HG03558 (cell line): ENCODE results near the gene NKX2-8.

Source experiments
- ATAC-seq: cut with Tn5 transposase; IDR thresholded peaks from one replicate; pipeline ENCODE4 v1.9.1; 2021; ENCODE audit warnings: moderate number of reproducible peaks; ENCODE audit not compliant: unreplicated experiment; ENCODE audit errors: extremely low read depth

NKX2-8 gene

DNA sequence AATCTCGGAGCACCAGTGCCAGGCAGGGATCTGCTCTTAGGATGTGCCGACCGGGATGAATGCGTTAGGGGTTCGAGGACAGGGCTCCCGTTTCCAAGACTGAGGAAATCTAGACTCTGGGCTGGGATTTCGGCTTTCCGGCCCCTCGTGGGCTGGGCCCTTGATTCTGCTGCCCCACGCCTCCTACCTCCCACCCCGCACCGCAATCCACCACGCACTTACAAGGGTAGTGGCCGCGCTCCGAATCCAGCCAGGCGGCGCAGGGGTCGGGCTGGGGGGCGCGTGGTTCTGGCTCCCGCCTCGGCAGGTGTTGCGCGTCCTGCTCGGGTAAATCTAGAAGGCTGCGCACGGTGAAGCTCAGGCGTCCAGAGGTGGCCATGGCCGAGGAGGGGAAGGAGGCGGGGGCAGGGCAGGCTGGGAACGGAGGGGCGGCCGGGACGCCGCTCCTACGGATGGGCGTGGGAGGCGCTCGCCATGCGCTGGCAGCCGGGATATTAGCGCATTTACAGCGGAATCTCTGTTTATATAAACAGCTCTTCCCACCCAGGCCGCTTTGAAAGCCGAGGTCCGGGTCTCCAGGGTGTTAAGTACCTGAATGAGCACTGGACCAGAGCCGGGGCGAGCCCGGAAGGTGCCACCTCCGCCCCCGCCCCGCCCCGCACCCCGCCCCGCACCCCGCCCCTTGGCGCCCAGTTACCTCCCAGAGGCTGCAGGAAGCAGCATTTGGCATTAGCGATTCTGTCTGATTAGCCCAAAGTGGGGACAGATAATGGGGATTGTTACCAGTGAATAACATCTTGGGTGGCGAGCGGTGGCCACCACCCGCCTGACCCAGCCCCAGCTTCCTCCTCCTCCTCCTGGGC, at the start of gene NKX2-8:
TSS of gene NKX2-8 (minus strand) at position 604 of the 863 bp plus-strand sequence. CDS start at position 379, 225 bp downstream.
- no peak for ATAC-seq

DNA sequence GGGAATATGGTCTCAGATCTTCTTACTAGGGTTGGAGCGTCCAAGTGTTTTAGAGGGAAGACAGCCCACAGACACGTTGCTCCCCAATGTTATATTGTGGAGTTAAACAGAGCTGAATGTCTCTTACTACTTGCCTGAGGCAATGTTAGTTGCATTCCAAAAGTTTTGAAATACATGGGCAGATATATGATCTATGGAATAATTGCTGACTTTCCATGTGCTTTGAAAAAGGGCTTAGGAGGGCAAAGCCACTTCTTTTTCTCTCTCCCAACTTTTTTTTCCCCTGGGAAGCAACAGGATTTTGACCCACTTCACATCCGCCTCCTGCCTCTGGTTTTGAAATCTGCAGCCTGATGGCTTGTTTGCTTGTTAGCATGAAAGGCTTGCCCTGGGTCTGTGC, 45.6 kb upstream of the NKX2-8 start:
- no peak for ATAC-seq

DNA sequence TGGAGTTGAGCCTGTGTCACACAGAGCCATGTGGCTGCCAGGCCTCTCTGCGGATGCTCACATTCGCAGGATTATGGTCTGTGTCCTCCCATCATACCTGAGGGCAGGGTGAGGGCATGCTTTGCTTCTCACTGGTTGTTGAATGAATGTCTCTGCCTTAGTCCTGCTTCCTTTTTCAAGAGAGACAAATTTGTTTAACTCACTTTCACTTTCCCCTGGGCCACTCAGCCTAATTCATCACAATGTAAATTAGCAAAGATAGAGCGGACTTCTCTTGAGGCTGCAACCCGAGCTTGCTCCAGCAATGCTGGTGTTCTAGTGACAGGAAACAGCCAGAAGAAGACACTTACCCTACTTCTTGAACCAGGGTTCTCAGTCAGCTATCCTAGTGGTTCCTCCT, 43.7 kb upstream of the NKX2-8 start:
- no peak for ATAC-seq

DNA sequence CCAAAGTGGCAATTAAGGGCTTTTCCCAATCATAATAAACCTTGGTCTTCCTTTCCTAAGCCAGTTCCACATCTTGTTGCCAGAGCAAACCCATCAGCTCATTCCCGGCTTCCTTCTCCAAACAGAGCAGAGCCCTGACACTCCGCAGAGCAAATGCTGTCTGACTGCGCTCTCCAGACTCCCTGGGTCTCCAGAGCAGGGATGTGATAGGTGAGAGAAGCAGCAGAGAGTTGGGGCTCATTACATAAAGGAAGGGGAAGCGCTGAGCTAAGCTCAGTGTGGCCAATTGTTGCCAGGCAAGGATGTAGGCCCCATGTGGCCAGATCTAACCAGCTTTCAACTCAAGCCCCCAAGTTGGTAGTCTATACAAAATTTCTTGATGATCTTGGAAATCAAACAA, 43.0 kb upstream of the NKX2-8 start:
- ATAC-seq, result no peak

DNA sequence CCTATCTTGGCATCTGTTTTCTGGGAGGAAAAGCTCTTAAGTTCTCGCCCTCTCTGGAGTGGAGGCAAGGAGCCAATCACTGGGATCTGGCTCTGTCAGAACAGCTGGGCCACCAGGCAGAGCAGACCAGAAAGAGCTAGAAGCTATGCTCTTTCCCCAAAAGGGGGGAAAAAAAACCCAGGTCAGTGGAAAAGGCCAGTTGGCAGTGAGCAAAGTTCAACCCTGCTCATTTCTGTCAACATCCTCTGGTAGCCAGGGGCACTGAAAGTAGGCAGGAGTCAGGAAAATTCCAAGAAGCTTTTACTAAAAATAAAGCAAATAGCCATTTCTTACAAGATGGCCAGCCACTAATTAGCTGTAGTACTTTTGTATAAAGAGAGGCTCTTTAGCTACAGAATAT, 42.6 kb upstream of the NKX2-8 start:
- ATAC-seq, result no peak

DNA sequence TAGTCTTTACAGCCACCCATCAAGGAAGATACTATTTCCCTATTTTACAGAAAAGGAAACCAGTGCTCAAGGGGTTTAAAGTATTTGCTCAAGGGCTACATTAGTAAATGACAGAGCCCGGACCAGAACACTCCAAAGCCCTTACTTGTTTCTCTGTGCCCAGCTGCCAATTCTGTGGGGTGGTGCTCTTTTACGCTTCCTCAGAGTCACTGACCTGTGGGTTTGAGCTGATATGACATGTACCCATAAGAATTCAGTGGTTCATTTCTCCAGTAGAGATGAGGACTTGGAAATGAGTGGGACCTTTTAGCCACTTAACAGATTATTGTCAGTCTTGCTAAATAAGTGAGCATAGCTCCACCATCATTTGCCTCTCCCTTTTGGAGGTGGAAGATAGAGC, 37.4 kb upstream of the NKX2-8 start:
- ATAC-seq, result no peak

DNA sequence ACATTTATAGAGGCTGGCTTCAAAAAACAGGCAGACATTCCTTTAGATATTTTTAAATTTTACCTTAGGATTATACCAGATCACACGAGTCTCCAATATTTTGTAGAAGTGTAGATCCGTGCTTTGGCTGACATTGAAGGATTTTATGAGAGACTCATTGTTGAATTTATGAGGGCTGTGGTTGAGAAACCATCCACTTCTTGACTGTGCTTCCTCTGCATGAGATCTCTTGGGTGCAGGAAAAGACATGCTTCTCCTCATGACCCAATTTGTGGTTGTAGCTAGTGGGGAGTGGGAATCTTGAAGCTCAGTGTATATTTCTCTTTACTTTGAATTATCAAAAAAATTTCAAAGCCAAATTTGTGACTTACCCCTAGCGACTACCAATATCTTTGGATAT, 36.7 kb upstream of the NKX2-8 start:
- ATAC-seq, result no peak

DNA sequence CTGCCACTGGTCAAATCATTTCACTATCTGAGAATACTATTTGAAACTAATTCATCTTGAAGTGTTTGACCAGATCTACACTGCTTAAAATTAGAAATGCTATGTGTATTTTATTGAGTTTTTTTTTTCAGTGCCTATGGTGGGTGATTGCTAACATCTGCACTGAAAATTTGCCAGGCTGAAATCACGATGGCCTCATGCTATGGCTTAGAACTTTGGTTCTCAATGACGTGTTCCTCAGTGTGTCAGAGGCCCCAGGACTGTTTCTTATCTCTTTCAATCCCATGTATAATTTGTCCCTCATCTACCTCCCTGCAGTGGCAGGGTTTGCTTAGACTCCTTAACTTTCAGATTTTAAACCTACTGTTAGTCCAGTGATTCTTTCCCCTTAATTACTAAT, 36.2 kb upstream of the NKX2-8 start:
- ATAC-seq, result no peak

DNA sequence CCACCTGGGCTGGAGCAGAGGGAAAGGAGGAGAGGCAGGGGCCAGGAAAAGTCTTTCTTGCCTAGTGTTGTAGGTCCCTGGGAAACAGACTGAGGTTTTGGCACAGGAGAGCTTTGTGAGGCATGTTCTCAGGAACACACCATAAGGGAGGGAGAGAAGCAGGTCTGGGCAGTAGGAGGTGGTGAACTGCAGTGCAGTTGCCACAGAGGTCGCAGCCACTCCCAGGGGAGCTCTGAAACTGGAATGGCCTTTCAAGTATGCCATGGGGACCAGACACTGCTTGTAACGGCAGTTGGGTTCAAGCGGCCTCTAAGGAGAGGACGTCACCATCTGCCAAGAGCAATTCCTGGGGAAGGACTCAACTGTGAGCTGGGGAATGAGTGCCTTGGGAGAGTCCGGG, 35.4 kb upstream of the NKX2-8 start:
- no peak for ATAC-seq

DNA sequence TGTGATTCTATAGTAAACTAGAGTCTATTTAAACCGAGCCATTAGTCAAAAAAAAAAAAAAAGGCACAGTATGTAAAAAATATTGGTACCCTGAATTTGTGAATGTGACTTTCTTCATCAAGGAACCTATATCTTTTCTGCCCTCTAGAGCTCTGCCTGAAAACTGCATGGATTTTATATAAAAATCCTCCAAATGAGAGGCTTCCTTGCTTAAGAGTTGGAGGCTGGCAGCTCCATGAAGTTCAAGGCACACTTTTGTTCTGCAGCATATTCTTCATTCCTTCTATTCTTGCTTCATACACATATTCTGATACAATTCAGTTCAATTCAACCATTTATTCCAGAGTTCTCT, 23.1 kb upstream of the NKX2-8 start:
- ATAC-seq, result no peak

DNA sequence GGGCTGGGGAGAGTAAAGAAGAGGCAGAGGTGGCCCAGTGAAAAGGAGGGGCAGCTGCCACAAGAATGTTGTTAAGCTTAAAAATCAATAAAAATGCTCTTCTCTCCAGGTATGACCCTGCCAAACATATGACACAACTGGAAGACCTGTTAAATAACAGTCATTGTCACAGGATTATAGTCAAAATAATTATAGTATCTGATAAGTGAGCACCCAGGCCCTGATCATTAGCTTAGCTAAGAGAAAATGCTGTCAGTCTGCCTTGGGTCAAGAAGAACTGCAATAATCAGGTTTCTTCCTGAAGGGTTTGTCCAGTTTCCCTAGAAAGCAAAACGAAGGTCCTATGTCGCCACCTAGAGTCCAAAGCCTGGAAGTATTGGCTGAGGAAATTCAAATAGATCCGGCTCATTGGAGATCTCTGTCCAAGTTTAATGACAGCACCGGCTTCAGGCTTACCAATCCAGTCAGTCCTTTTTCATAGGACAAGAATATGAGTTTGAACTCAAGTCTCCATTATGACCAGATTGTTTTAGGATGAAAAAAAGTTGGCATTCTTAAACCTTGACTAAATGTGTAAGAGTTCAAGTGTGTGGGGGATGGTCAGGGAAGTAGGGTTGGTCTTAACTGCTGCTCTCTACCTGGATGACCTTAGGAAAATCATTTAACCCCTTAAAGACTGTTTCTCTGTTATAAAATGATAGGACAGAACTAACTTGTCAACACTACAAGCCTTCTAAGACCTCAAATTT, 22.5 kb upstream of the NKX2-8 start:
- peak; percentile 78 for ATAC-seq

DNA sequence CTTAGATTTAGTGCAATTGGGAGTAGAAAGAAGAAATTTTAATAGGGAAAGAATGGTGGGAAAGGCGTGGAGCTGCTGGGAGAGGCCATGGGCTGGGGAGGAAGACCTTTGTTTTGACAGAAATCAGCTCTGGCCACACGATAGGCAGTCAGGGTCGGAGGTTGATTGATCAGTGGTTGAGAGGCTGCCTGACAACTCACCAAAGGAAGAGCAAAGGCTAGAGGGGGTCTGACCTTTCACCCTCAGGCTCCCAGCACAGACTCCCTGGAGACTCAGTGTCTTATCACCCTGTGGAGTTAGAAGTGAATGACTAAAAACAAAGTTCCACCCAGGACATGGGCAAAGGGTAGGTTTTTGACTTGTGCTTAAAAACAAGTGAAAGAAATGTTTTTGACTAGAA, 18.0 kb upstream of the NKX2-8 start:
- ATAC-seq, result no peak

DNA sequence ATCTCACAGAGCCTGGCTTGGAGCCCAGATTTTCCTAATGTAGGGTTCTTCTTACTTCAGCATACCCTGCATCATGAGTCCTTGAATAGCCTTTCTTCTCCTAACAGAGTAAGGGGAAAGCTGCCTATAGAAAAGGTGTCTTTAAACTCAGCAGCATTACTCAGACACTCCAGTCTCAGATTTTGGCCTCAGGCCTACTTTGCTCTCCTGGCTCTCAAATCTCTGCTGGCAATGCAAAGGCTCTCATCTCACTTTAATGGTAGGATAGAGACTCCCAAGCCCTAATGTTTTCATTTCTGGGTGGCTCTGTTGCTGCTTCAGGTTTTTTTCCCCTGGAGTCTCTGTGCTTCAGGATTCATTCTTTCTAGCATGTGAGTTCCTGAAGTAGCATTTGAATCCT, 9.1 kb upstream of the NKX2-8 start:
- no peak for ATAC-seq

DNA sequence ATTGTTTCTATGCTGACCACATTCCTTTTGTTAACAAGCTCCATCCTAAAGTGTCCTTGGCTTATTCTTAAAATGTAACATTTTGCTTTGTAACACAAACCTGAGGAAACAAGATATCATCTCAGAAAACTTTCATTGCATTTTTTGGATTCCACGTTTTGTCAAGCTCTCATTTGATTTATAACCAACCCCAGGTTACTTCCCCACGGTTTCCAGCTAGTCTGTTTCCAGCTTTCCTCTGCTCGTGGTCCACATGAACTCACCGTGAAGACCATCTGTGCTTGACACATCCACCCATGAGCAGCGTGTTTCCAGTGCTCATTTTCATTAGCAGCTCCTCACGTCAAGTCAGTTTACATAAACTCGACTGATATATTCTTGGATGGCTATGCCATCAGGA, 6.4 kb upstream of the NKX2-8 start:
- no peak for ATAC-seq

DNA sequence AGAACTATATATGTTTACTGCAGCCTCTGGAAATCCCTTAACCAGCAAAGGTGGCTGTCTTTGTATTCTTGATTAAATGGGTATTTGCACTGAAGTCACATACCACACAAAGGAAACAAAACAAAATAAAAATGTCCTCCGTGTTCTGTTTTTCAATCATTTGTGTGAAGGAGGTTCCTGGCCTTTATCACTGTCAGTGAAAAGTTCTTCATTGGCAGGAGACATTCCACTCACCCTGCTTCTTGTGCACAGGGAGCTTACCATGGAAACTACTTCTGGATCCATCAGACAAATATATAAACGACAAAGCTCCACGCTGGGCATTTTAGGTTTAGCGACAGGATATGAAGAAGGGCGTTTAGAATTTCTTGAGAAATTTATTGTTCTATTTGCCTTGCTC, 5.7 kb upstream of the NKX2-8 start:
- no peak for ATAC-seq

DNA sequence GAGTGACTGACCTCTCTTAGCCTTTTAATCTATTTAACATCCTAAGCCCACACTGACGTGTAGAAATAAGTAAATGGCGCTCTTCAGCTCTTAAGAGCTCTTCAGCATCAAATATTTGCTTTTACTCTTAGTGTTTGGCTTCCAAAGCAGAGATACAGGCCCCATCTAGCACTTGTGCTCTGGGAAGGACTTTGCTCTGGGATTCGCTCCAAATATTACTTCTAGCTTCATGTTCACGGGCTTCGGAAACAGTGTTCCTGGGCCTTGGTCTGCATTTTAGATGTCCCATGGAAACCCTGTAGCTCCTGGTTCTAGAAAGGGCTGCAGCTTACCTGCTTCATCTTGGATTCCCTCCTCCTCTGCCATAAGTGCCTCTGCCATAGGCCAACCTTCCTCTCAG, 2.7 kb upstream of the NKX2-8 start:
- ATAC-seq, result no peak

DNA sequence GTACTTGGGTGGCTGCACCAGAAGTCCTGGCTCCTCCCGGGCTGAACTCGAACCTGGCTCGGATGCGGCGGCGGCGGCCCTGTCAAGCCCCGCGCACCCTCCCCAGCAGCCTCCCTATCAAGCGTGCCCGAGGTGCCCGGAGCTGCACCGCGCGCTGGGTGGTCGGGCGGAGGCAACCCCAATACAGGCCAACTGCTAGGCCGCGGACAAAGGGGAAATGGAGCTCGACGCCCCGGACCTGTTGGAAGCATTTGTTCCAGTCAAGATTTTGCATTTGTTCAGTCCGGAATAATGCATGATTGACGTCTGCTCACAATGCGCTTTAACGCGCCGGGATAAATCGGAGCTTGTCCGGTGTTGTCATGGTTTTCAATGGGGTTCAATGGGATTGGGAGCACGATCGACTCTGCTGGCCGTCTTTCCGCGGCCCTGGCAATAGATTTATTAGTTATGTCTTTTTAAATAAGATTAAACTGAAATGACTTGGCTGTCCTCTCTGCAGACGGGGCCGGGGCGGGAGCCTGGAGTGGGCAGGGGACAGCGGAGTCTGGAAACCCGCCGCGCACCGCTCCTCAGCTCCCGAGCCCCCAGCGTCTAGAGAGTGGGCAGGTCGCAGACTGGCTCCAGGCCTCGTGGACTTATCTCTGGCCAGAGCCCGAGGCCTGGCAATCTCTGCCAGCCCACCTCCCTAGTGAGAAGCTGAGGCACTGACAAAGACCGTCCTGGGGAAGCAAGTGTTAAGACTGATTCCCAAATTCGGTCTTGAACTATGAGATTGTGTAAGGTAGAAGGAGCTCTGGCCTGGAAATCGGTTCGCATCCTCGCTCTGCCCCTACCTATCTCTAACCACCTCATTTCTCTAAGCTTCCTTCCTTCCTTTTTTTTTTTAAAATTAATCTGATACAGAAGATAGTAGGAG, 1.7 kb upstream of the NKX2-8 start:
- no peak for ATAC-seq

DNA sequence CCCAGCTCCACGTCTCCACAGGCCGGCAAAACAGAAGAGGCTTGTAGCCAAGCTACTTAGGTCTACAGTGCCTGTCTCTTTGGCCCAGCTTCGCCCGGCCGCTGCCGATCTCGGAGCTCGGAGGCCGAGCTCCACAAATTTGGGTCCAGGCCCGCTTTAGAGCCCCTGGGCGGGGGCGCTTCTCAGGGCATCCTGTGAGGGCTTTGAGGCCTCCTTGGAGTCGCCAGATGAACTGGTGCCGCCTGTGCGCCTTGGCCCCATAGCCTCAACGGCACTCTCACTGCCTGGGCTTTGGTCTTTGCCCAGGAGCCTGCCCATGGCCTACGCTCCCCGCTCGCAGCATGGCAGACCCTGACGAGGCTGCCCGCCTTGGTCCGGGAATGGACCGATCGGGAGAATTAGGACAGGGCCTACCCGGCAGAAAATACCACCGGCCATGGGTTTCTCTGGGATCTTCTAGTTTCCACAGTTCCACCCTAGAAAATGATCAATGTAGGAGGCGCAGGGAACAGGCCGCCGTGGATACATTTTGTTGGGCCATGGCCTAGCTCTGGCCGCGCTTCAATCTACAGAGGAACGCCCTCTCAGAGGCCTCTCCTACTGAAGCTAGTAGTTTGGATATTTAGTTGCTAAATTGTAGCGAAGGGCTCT, 953 bp upstream of the NKX2-8 start:
- no peak for ATAC-seq

DNA sequence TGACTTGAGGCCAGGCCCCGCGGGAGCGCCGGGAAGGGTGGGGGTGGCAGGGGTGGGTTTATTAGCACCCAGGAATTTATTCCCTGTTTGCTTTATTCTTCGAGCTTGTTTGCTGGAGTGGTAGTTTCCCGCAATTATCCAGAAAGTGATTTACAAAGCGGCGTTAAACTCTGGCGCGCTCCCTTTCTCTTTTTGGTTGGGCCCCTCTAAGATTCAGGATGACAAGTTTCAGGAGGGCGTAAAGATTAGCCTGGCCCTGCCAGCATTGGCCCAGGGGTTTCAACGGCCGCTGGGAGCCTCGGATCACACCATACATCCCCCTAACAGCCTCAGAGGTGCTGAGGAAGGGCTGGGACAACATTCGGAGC, 444 bp upstream of the NKX2-8 start:
- ATAC-seq, result no peak
